NCI-H82 (cell line): Measurements from ENCODE around the gene DNAH10.

ENCODE experiments used
- DNase-seq: peaks from one replicate; lab custom pipeline; 2025; lab: John Stamatoyannopoulos, UW

The DNAH10 gene

DNA sequence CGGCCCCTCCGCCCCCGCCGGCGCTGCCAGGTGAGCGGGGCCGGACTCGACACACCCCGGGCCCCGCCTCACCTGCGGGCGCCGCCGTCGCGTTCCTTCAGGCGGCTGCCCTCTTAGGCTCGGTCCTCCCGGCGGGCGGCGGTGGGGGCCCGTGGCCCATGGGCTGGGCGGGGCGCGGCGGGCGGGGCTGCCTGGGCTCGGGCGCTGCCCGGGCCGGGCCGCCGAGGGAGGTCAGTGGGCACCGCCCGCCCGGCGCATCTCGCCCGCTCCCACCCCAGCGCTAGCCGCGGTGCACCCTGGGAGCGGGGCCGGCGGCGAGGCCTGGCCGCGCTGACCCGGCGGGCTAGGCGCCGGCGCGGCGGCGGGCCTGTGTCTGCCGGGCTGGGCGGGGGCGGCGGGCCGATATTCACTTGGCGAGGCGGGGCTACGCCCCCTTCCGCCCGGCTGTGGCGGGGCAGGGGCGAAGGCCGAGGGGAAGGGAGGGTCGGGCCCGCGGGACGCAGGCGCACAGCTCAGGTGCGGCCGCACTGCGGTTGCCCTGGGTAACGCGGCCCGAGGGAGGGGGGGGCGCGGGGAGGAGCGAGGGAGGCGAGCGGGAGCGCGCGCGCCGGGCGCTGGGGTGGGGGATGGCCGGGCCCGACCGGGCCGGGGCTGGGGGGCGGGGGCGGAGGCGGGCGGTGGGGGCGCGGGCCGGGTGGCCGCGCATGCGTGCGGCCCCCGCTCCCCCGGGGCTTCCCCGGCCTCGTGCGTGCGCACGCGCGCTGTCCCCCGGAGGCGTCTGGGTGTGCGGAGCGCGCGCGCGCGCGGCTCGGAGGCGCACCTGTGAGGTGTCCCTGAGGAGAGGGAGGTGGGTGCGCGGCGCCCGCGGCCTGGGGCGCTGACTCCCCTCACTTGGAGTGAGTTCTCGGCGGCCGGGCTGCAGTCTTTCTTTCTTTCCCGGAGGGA, 210.6 kb downstream of the DNAH10 start, which contains the start of the genes CCDC92 and ZNF664:
TSS of gene CCDC92 (minus strand) at position 375 of the 945 bp plus-strand sequence. CDS start 28,526 bp downstream, outside the sequence.
TSS of gene ZNF664 (plus strand) at position 759 of the 945 bp plus-strand sequence. CDS start 38,930 bp downstream, outside the sequence.
- DNase-seq: peak; percentile 98

DNA sequence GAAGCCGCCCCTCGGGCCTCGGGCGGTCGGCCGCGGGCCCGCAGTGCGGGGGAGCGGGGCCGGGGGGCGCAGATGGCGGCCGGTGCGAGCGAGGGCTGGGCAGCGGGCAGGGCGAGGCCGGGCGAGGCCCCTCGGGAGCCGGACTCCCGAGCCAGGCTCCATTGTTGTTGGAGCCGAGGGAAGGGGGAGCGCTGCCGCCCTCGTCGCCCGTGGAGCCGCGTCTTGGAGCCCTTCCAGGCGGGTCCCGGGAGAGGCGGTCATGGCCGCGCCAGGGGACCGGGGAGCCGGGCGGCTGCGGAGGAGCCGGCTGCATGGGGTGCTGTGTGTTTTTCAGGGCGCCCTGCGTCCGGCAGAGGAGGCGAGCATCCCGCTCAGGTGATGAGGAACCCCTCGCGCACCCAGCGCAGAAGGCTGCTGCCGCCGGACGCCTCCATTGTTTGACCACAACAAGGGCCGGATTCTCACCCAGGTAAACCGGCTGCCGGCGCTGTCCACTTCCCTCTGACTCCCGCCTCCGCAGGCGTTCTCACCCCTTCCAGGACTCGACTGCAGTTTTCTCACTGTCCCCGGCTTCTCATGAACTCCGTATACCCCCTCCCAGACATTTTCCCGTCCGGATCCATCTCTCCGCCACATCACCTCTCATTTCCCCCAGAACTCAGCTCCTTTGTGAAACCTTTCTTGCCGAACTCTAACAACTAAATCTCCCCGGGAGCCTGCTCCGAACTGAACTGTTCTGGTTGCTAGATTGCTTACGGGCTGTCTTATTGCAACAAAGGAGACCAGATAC, 211.6 kb downstream of the DNAH10 start:
- DNase-seq: peak; percentile 49

DNA sequence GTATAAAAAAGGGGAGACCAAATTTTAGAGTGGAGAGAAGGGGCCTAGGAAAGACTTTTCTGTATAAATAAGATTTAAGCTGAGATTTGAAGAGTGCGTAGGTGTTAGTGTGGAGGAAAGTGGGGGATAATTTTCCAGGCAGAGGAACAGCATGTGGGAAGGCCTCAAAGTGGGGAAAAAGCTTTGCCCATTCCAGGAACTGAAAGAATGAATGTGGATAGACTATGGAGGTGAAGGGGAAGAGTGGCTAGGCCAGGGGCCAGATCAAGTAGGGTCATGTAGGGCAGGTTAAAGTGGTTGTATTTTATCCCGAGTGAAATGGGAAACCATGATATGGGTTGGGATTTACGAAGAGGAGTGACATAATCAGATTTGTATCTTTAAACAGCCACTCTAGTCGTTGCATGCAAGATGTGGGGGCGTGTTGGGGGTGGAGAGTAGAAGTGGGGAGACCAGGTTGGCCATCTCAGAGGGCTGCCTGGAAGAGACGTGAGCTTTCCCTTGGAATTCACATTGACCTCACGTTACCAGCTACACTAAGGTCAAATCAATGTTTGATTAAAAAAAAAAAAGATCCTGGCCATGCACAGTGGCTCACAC, 214.2 kb downstream of the DNAH10 start:
- DNase-seq: no peak

DNA sequence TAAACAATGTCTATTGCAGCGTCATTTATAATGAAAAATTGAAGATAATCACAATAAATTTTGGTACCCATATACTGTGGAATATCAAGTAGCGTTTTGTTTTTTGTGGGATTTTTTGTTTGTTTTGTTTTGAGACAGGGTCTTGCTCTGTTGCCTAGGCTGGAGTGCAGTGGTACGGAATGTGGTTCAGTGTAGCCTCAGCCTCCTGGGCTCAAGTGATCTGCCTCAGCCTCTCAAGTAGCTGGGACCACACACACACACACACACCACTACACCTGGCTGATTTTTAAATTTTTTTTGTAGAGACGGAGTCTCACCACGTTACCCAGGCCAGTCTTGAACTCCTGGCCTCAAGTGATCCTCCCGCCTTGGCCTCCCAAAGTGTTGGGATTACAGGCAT, 217.5 kb downstream of the DNAH10 start:
- DNase-seq: no peak

DNA sequence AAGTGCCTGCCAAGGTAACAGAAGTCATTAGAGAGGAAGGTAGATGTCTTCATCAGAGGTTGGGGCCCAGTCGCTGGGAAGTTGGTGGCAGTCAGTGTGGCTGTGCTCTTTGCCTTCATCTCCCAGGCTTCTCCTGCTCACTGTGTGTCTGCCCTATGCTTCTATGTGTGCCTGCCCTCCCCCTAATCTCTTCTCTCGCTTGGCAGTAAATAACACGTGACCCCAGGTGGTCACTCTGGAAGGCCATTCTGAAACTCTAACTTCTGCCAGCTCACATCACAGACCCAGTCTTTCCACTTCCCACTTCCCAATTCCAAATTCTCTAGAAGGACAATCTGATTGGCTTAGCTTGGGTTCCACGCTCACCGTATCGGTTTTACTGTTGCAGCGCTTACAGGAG, 220.2 kb downstream of the DNAH10 start:
- DNase-seq: no peak

DNA sequence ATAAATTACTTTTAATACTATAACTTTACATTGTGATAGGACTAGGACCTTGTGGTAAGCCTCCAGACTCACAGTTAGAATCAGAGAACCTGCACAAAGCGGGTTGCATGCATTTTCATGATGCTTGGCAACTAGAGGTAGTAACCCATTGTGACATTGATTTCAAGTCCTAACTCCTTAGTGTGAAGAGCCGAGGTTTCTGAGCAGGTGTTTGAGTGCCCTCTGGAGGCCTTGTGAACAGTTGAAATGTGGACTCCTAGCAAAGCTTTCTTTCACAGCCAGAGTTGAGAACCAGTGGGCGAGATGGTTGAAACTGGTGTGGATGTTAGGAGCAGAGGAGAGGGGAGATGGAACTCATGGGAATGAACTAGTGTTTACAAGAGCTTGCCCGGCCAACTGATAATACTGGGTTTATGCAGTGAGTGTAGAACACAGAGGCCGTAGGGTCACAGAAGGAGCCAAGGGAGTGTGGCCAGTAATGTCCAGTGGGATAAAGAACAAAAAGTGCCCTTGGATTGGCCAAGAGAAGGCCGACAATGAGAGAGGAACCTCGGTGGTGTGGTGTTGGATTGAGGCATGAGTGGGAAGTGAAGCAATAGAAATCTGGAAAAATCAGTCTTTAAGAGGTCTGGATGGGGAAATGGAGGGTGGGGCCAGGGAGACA, 221.9 kb downstream of the DNAH10 start:
- DNase-seq: peak; percentile 83

DNA sequence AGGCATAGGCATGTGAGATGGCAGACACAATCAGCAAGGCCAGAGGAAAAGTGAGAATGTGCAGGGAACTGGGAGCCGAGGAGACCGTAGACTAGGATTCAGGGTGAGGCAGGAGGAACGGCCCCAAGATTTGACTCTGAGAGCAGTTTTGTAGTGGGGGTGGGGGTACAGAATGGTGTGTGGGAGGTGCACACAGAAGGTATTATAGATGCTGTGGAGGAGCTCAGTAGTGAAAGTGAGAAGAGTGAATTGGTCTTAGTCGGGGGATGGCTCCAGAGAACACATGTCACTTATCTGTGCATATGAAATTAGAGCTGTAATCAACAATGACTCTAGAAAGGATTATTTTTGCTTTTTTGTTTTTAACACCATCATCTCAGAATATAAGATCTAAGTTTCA, 222.8 kb downstream of the DNAH10 start:
- peak; percentile 28 for DNase-seq
